ENCODE data around the gene KIAA1328. TPM values are rescaled to one million over a fixed set of nuclear protein-coding genes. Genes with fewer than 3 reads are reported as not detected.

Gene KIAA1328
- total RNA-seq, 3 donors from 2014 or later: 17.4 to 36.1 (median 25.6) TPM

- Histone ChIP-seq H3K4me3 (no peak overlapping the region), H3K9me3 (peaks cover 20 to 23% of the 10 kb centered on the region in 2 donors), H3K4me1 (no peaks in the 10 kb centered on the region), H3K27ac (no peak overlapping the region), H3K36me3 (no peaks in the 10 kb centered on the region), H3K27me3 (no peaks in the 10 kb centered on the region)
- no peak for DNase-seq (ENCODE audit: low spot score in 2 of 2)
- no peak for TF ChIP-seq POLR2AphosphoS5 (IDR thresholded peaks at IDR 0.05)
- no peak for TF ChIP-seq POLR2A (IDR thresholded peaks at IDR 0.05)
- TF ChIP-seq CTCF (IDR thresholded peaks at IDR 0.05): no peak
- intact Hi-C loops (cut with DNase I; ENCODE audit: low total_unique reads): no loop called here
Measured at GRCh38 chr18:37107748-37108522, 279.0 kb downstream of the KIAA1328 start.

DNA sequence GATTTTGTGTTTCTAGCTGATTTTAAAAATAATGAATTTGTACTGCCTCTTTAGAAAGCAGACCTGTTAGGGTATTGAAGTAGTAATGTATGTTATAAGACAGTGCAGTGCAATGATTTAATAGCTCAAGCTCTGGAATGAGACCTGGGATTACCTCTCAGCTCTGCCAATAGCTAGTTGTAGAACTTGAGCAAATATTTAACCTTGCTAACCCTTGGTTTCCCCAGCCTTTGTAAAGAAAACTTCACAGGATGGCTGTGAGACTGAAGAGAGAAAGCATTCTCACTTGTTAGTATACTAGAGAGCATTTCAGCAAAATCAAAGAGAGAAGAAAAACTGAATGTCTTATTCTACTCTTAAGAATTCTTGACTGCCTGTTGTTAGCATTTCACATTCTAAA lies 293.9 kb downstream of the KIAA1328 start:
- DNase-seq (ENCODE audit: low spot score in 2 of 2): no peak
- H3K36me3 ChIP-seq: no peaks in the 10 kb centered on the region
- H3K27me3 ChIP-seq: no peaks in the 10 kb centered on the region
- no peaks in the 10 kb centered on the region for H3K4me1 ChIP-seq
- H3K9me3 ChIP-seq: peaks cover 2 to 10% of the 10 kb centered on the region in 2 donors
- H3K4me3 ChIP-seq: no peak overlapping the region
- intact Hi-C loops (cut with DNase I; ENCODE audit: low total_unique reads): no loop called here
- no peak overlapping the region for H3K27ac ChIP-seq
- no peak for TF ChIP-seq CTCF (IDR thresholded peaks at IDR 0.05)
- TF ChIP-seq POLR2AphosphoS5 (IDR thresholded peaks at IDR 0.05): no peak
- TF ChIP-seq POLR2A (IDR thresholded peaks at IDR 0.05): no peak

DNA sequence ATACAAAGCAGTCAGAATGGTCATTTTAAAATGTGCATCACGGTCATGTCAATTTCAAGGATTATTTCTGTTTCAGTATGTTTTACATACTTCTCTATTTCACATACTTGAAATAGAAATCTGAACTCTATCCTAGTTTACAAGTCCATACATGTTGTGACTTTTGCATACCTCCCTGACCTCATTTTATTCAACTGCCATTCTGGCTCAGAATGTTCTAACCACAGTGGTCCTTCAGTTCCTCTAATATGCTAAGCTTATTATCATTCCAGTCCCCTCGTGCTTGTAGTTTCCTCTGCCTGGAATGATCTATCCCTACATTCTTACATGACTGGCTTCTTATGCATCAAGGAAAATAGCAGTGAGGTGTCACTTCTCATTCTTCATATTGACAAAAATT lies 295.6 kb downstream of the KIAA1328 start:
- intact Hi-C loops (cut with DNase I; ENCODE audit: low total_unique reads): no loop called here
- Histone ChIP-seq H3K9me3 (no peaks in the 10 kb centered on the region), H3K27ac (no peak overlapping the region), H3K27me3 (no peaks in the 10 kb centered on the region), H3K36me3 (no peaks in the 10 kb centered on the region), H3K4me1 (no peaks in the 10 kb centered on the region), H3K4me3 (no peak overlapping the region)
- DNase-seq (ENCODE audit: low spot score in 2 of 2): no peak
- TF ChIP-seq POLR2A (IDR thresholded peaks at IDR 0.05) (no peak), POLR2AphosphoS5 (IDR thresholded peaks at IDR 0.05) (no peak), CTCF (IDR thresholded peaks at IDR 0.05) (no peak)

DNA sequence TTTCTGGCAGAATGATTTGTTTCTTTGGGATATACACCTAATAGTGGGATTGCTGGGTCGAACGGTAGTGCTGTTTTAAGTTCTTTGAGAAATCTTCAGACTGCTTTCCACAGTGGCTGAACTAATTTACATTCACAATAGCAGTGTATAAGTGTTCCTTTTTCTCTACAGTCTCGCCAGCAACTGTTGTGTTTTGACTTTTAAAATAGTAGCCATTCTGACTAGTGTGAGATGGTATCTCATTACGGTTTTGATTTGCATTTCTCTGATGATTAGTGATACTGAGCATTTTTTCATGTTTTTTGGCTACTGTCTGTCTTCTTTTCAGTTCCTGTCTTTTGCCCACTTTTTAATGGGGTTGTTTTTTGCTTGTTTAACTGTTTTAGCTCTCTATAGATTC lies 306.2 kb downstream of the KIAA1328 start:
- no peak for TF ChIP-seq CTCF (IDR thresholded peaks at IDR 0.05)
- intact Hi-C loops (cut with DNase I; ENCODE audit: low total_unique reads): no loop called here

GRCh38 chr18:37138456-37138855 lies 309.5 kb downstream of the KIAA1328 start:
- H3K9me3 ChIP-seq: peaks cover 0 to 4% of the 10 kb centered on the region in 2 donors
- no peaks in the 10 kb centered on the region for H3K36me3 ChIP-seq
- H3K27me3 ChIP-seq: no peaks in the 10 kb centered on the region
- DNase-seq (ENCODE audit: low spot score in 2 of 2): no peak
- H3K4me1 ChIP-seq: no peaks in the 10 kb centered on the region
- H3K4me3 ChIP-seq: no peak overlapping the region
- no peak overlapping the region for H3K27ac ChIP-seq
- TF ChIP-seq CTCF (IDR thresholded peaks at IDR 0.05) (no peak), POLR2A (IDR thresholded peaks at IDR 0.05) (no peak), POLR2AphosphoS5 (IDR thresholded peaks at IDR 0.05) (no peak)
- intact Hi-C loops (cut with DNase I; ENCODE audit: low total_unique reads): no loop called here

More for the DNA sequence above, 306.2 kb downstream of the KIAA1328 start:
- Histone ChIP-seq H3K9me3 (peaks cover 4 to 6% of the 10 kb centered on the region in 2 donors), H3K4me3 (no peak overlapping the region), H3K36me3 (no peaks in the 10 kb centered on the region), H3K27me3 (no peaks in the 10 kb centered on the region), H3K27ac (no peak overlapping the region), H3K4me1 (no peaks in the 10 kb centered on the region)
- DNase-seq (ENCODE audit: low spot score in 2 of 2): no peak
